Measurements from ENCODE around the gene RAB6B.

RAB6B gene

GRCh38 chr3:133855772-133856171, 39.9 kb downstream of the RAB6B start:
- Histone ChIP-seq H4K20me1 (ENCODE audit: insufficient read depth, low read length) (no peaks in the 10 kb centered on the region), H3K9ac (ENCODE audit: low read length) (no peak overlapping the region), H3K4me2 (ENCODE audit: low read length) (no peak overlapping the region), H3K27ac (ENCODE audit: low read length) (no peak overlapping the region), H3K9me3 (ENCODE audit: insufficient read depth, low read length) (no peaks in the 10 kb centered on the region), H3K36me3 (replicated peaks; ENCODE audit: low read depth, low read length) (no peaks in the 10 kb centered on the region), H3K4me3 (ENCODE audit: low read length) (no peak overlapping the region), H2AFZ (ENCODE audit: low read depth, low read length) (no peak overlapping the region), H3K27me3 (ENCODE audit: low read depth, low read length) (no peaks in the 10 kb centered on the region), H3K79me2 (ENCODE audit: low read length) (no peaks in the 10 kb centered on the region), H3K4me1 (ENCODE audit: low read length) (peaks cover 5% of the 10 kb centered on the region; the same call in 1 of the 2 replicates)
- TF ChIP-seq CTCF (IDR thresholded peaks at IDR 0.05; ENCODE audit: low read depth, low read length) (no peak), EZH2phosphoT487 (IDR thresholded peaks at IDR 0.05; ENCODE audit: low read depth) (no peak)

DNA sequence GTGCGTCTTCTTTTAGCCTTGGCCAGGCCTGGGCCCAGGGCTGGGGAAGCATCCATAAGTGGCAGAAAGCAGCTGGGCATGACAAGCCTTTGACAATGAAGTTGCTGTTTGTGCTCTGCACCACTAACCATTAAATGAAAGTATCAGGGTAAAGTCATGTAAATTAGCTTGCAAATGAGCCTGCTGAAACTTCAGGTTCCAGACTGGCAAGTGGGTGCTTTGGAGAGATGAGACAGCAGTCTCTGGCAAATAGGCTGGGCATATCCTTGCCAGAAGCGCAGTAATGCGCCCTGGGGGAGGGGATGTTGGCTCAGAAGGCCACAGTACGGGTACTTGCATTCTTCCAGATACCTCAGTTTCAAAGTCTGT, 40.7 kb downstream of the RAB6B start:
- Histone ChIP-seq H4K20me1 (ENCODE audit: insufficient read depth, low read length) (no peaks in the 10 kb centered on the region), H3K4me2 (ENCODE audit: low read length) (no peak overlapping the region)
- TF ChIP-seq EZH2phosphoT487 (IDR thresholded peaks at IDR 0.05; ENCODE audit: low read depth) (no peak), CTCF (IDR thresholded peaks at IDR 0.05; ENCODE audit: low read depth, low read length) (no peak)

GRCh38 chr3:133854264-133855001, 41.2 kb downstream of the RAB6B start:
- Histone ChIP-seq H2AFZ (ENCODE audit: low read depth, low read length) (no peak overlapping the region), H3K27me3 (ENCODE audit: low read depth, low read length) (no peaks in the 10 kb centered on the region), H3K4me3 (ENCODE audit: low read length) (no peak overlapping the region), H3K36me3 (replicated peaks; ENCODE audit: low read depth, low read length) (no peaks in the 10 kb centered on the region), H3K27ac (ENCODE audit: low read length) (no peak overlapping the region), H3K4me1 (ENCODE audit: low read length) (peaks cover 17% of the 10 kb centered on the region), H3K4me2 (ENCODE audit: low read length) (no peak overlapping the region), H3K9me3 (ENCODE audit: insufficient read depth, low read length) (no peaks in the 10 kb centered on the region), H4K20me1 (ENCODE audit: insufficient read depth, low read length) (no peaks in the 10 kb centered on the region), H3K79me2 (ENCODE audit: low read length) (no peaks in the 10 kb centered on the region), H3K9ac (ENCODE audit: low read length) (no peak overlapping the region)
- TF ChIP-seq EZH2phosphoT487 (IDR thresholded peaks at IDR 0.05; ENCODE audit: low read depth) (no peak), CTCF (IDR thresholded peaks at IDR 0.05; ENCODE audit: low read depth, low read length) (no peak)

More for the DNA sequence above, 40.7 kb downstream of the RAB6B start:
- Histone ChIP-seq H3K9me3 (ENCODE audit: insufficient read depth, low read length) (no peaks in the 10 kb centered on the region), H3K9ac (ENCODE audit: low read length) (no peak overlapping the region), H2AFZ (ENCODE audit: low read depth, low read length) (no peak overlapping the region), H3K27ac (ENCODE audit: low read length) (no peak overlapping the region), H3K4me3 (ENCODE audit: low read length) (no peak overlapping the region), H3K4me1 (ENCODE audit: low read length) (peaks cover 11% of the 10 kb centered on the region), H3K36me3 (replicated peaks; ENCODE audit: low read depth, low read length) (no peaks in the 10 kb centered on the region), H3K79me2 (ENCODE audit: low read length) (no peaks in the 10 kb centered on the region), H3K27me3 (ENCODE audit: low read depth, low read length) (no peaks in the 10 kb centered on the region)

DNA sequence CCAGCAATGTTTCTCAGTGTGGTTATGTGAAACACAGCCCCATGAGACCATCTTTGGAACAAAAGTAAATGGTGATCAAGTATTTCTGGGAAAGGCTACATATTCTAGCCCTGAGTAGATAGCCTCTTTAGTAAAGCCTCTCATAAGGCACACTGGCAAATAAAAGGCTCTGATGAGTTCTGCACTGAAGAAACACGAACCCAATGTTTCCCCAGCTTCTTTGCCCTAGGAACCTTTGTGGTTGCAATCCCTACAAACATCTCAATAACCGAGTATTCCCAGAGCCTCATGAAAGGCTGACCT, 41.8 kb downstream of the RAB6B start:
- Histone ChIP-seq H3K27me3 (ENCODE audit: low read depth, low read length) (no peaks in the 10 kb centered on the region), H3K79me2 (ENCODE audit: low read length) (no peaks in the 10 kb centered on the region), H4K20me1 (ENCODE audit: insufficient read depth, low read length) (no peaks in the 10 kb centered on the region), H3K9me3 (ENCODE audit: insufficient read depth, low read length) (no peaks in the 10 kb centered on the region), H3K36me3 (replicated peaks; ENCODE audit: low read depth, low read length) (no peaks in the 10 kb centered on the region), H3K27ac (ENCODE audit: low read length) (no peak overlapping the region), H2AFZ (ENCODE audit: low read depth, low read length) (no peak overlapping the region), H3K9ac (ENCODE audit: low read length) (no peak overlapping the region), H3K4me1 (ENCODE audit: low read length) (peaks cover 18% of the 10 kb centered on the region), H3K4me3 (ENCODE audit: low read length) (no peak overlapping the region), H3K4me2 (ENCODE audit: low read length) (no peak overlapping the region)
- TF ChIP-seq EZH2phosphoT487 (IDR thresholded peaks at IDR 0.05; ENCODE audit: low read depth) (no peak), CTCF (IDR thresholded peaks at IDR 0.05; ENCODE audit: low read depth, low read length) (no peak)

All from OCI-LY3 (cell line).